Raji (cell line): Measurements from ENCODE around the gene ZNF407.

ENCODE experiments used
- POLR2A ChIP-seq: IDR thresholded peaks from 2 replicates; pipeline ENCODE4 v1.6.1; 2011; ENCODE audit warnings: low read depth, low read length, control low read depth; ENCODE audit not compliant: insufficient read depth

ZNF407 gene

DNA sequence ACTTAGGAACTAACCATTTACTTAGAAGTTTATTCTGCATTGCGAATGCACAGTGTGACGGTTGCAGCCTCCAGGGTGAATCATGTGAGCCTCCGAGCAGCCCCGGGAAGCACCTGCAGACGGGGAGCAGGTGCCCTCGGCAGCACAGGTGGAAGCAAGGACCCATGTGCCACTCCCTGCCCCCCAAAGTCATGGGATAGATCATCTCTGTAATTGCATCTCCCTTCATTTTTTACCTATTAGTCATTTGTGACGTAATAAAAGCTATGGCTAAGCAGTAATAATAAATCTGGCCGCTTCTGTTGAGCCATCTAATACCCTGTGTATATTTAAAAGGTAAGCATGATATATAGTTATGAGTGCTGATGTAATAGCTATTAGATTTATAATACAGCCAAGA is 514.1 kb downstream of the ZNF407 start:
- no peak for TF ChIP-seq POLR2A

DNA sequence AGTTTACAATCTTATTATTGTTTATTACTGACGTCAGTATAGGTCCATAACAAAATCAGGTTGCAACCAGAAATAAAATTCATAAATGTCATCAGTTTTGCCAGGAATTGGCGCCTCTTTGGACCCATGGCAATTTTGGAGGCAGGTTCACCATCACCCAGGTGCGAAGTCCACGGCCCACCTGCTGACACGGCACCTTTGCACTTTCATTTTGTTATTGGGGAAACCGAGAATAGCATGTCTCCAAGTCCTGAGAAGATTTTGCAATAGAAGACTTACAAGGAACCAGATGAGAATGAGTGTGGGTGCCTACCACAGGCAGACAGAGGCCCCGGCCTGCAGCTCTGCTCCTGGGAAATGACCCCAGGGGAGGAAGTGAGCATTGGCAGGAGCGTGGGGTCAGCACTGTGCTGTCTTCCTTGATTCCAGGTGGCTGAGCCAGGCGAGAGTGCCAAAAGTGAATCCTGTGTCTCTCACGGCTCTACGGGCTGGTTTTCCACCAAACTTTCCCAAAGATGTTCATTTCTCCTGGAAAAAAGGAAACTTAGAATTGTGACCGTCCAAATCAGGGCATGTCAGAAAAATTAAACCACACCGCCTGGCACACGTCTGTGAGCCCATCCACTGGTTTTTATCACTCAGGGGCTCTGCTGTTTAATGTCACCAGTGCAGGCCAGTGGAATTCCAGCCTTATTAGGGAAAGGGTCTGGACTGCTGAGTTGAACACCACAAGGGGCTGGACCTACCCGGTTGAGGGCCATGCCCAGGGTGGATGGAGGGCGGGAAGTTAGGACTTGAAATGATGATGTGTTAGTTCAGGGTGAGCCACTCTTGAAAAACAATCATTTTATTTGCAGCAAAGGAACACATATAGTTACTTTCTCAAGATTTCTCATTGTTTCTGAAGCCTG is 514.8 kb downstream of the ZNF407 start:
- no peak for TF ChIP-seq POLR2A

DNA sequence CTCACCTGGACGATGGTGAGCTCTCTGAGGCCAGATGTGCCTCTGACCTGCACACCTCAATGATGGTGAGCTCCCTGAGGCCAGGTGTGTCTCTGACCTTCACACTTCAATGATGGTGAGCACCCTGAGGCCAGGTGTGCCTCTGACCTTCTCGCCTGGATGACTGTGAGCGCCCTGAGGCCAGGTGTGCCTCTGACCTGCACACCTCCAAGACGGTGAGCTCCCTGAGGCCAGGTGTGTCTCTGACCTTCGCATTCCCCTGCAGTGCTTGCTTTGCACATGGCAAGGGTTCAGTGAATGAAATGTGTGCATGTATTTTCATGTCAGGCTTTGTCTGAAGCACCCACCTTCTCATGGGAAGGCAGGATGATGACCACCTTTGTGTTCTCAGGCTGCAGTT is 515.8 kb downstream of the ZNF407 start:
- TF ChIP-seq POLR2A, result no peak

DNA sequence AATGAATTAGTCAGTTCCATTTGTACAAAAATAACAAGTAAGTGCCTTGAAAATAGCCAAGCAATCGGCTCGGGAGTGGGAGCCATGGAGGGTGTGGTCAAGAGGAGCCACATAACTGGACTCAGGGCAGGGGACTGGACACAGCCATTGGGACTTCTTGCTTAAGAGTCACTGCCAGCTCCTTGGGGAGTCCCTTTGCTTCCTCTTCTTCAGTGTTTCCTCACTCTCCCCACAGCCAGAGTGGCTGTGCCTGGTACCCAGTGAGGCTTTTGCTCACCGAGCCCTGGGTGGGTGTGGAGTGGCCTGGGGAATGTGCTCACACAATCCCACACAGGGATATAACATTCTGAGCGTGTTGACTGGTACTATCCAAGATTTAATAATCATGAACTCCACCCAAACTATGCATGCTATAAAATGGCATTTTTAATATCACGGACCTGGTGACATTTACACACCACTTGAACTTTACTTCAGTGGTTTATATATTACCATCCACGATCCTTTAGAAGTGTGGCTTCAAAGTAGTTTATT is 516.6 kb downstream of the ZNF407 start:
- no peak for TF ChIP-seq POLR2A
